Skeletal muscle tissue (tissue), 4 donors: ENCODE results near the gene PDGFD. TPM values are rescaled to one million over a fixed set of nuclear protein-coding genes. Genes with fewer than 3 reads are reported as not detected.

ENCODE experiments used
- H3K27ac ChIP-seq: one replicate; pipeline ENCODE4 v1.7.0; 2013; ENCODE audit warnings: mild to moderate bottlenecking, low read depth, low read length, inconsistent platforms
- H3K27me3 ChIP-seq, 3 donors: one replicate each; pipeline ENCODE4 v1.7.0; 2013; ENCODE audit warnings: low read length in 3 of 3; ENCODE audit not compliant: control insufficient read depth in 3 of 3, insufficient read depth in 3 of 3
- H3K36me3 ChIP-seq, 3 donors: one replicate each; pipeline ENCODE4 v1.7.0; 2013; ENCODE audit warnings: low read length in 3 of 3; ENCODE audit not compliant: control insufficient read depth in 3 of 3, insufficient read depth in 3 of 3
- H3K4me1 ChIP-seq, 3 donors: one replicate each; pipeline ENCODE4 v1.7.0; 2013; ENCODE audit warnings: low read length in 3 of 3, mild to moderate bottlenecking in 3 of 3; ENCODE audit not compliant: control insufficient read depth in 3 of 3, insufficient read depth in 3 of 3
- H3K4me3 ChIP-seq, 3 donors: one replicate each; pipeline ENCODE4 v1.7.0; 2013; ENCODE audit warnings: low read length in 3 of 3
- H3K9ac ChIP-seq, 3 donors: one replicate each; pipeline ENCODE4 v1.7.0; 2013; ENCODE audit warnings: low read length in 3 of 3, mild to moderate bottlenecking in 3 of 3, moderate library complexity in 2 of 3, low read depth in 1 of 3
- H3K9me3 ChIP-seq, 3 donors: one replicate each; pipeline ENCODE4 v1.7.0; 2013; ENCODE audit warnings: low read length in 3 of 3; ENCODE audit not compliant: control insufficient read depth in 3 of 3
- total RNA-seq: library from RNA; depleted of rRNA; stranded (reverse); fragments of >200 nt; gene quantifications from one replicate; pipeline ENCODE4 v1.2.3, GENCODE V29; 2014
- donor health status: Osteomylitis.

Gene PDGFD
- total RNA-seq, 1 donor from 2014 or later, result 24.0 TPM

DNA sequence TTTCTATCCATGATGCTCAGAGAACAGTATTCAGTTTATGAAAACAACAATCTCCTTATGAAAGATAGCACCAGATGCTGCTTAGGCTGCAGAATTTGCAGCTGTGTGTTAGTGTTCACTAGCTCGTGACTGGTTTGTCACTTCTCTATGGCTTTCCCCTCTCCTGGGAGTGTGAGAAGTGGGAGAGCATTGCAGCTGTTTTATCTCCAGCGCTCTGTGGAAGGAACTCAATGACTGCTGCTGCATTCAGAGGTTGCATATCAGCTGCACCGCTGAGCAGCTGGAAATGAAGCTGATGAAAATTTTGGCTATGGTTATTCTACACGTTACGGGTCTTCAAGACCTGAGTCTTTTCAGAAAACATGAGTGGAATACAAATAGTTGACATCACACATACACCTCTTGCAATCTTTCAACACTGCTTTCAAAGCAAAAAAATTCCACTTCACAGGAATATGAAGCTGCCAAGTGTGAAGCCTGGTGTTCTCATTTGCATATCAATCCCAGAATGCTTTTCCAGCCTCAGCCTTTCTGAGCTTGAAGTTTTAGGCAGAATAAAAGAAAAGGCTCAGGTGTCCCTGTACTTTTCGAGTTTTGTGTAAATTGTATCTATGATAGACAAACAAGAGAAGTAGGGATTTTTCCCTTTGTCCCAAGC lies 276.8 kb downstream of the PDGFD start:
- no peaks in the 10 kb centered on the region for H3K36me3 ChIP-seq
- H3K27me3 ChIP-seq, result no peaks in the 10 kb centered on the region
- H3K9ac ChIP-seq, result no peak overlapping the region
- H3K4me1 ChIP-seq, result no peaks in the 10 kb centered on the region
- no peak overlapping the region for H3K4me3 ChIP-seq
- H3K27ac ChIP-seq, result no peak overlapping the region
- H3K9me3 ChIP-seq, result peaks cover 0 to 2% (median 0%) of the 10 kb centered on the region in 3 donors

DNA sequence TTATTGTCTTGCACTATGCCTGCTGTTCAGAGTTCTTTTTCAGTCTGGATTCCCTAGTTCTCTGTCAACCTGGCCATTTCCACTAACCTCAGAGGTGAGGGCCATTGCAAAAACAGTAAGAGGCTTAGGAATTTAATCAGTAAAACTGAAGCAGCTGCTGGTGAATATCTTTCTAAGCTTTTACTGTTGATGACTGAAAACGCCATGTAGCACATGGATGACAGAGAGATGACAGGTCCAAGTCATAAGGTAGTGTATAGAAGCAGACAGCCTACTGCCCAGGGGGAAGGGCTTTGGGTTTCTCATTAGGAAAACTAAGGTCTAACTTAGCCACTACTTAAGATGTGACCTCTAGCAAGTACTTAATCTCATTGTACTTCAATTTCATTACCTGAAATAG lies 280.1 kb downstream of the PDGFD start:
- no peaks in the 10 kb centered on the region for H3K36me3 ChIP-seq
- no peak overlapping the region for H3K9ac ChIP-seq
- no peak overlapping the region for H3K27ac ChIP-seq
- H3K9me3 ChIP-seq, result no peaks in the 10 kb centered on the region
- H3K4me3 ChIP-seq, result no peak overlapping the region
- no peaks in the 10 kb centered on the region for H3K27me3 ChIP-seq
- H3K4me1 ChIP-seq, result peaks cover 0 to 3% (median 0%) of the 10 kb centered on the region in 3 donors

DNA sequence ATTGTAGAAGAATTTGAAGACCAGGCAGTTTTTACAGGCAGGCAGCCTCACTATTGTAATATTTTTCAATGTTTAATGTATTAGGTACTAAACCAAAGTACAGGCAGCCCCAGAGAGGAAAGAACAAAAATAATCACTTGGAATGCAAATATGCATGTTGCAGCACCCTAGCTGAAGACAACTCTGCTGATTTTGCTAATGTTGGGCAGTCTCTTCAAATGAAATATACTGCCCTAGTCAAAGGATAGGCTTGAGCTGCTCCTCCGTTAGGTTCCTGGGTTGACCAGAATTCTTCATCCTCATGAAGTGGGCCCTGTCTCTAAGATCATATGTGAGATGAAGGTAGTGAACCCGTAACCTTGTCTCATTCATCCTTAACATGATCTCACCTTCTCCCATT lies 280.7 kb downstream of the PDGFD start:
- no peaks in the 10 kb centered on the region for H3K36me3 ChIP-seq
- no peaks in the 10 kb centered on the region for H3K27me3 ChIP-seq
- no peaks in the 10 kb centered on the region for H3K9me3 ChIP-seq
- no peak overlapping the region for H3K27ac ChIP-seq
- peaks cover 0 to 3% (median 0%) of the 10 kb centered on the region in 3 donors for H3K4me1 ChIP-seq
- H3K9ac ChIP-seq, result no peak overlapping the region
- no peak overlapping the region for H3K4me3 ChIP-seq

DNA sequence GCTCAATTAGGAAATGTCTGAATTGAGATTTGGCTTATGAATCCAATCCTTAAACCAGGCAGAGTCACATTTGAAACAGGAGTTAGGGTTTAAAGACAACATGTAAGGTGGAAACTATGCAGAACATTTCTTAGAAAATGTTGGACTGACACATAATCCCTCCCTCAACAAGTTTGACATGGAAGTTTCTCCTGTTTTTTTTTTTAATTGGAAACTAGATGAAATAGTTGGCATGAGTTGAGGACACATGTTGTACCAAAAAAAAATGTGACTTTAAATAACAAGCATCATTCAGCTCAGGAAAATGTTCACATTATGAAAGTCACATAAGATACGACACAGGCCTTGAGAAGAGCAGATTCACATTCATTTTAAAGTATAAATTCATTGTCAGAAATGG lies 282.4 kb downstream of the PDGFD start:
- Histone ChIP-seq H3K4me3 (no peak overlapping the region), H3K4me1 (peaks cover 0 to 3% (median 0%) of the 10 kb centered on the region in 3 donors), H3K36me3 (no peaks in the 10 kb centered on the region), H3K27ac (no peak overlapping the region), H3K9me3 (no peaks in the 10 kb centered on the region), H3K9ac (no peak overlapping the region), H3K27me3 (no peaks in the 10 kb centered on the region)

DNA sequence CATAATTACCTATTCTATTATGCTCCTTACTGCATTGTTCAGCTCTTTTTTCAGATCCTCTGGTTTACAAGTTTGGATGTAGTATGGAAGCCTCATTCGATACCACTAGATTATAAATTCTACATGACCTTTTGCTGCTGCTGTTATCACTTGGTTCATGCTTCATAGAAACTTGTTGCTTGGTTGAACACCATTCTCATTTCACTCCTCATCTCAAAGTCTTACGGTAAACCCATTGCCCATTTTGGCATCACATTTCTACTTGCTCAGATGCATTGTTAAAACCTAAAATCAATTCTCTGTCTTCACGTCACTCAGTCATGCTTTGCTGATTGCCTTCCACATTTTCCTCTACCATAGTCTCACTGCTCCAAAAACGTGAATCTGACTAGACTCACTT lies 283.0 kb downstream of the PDGFD start:
- no peaks in the 10 kb centered on the region for H3K36me3 ChIP-seq
- no peaks in the 10 kb centered on the region for H3K9me3 ChIP-seq
- no peak overlapping the region for H3K9ac ChIP-seq
- H3K4me3 ChIP-seq, result no peak overlapping the region
- no peak overlapping the region for H3K27ac ChIP-seq
- peaks cover 0 to 3% (median 0%) of the 10 kb centered on the region in 3 donors for H3K4me1 ChIP-seq
- no peaks in the 10 kb centered on the region for H3K27me3 ChIP-seq

DNA sequence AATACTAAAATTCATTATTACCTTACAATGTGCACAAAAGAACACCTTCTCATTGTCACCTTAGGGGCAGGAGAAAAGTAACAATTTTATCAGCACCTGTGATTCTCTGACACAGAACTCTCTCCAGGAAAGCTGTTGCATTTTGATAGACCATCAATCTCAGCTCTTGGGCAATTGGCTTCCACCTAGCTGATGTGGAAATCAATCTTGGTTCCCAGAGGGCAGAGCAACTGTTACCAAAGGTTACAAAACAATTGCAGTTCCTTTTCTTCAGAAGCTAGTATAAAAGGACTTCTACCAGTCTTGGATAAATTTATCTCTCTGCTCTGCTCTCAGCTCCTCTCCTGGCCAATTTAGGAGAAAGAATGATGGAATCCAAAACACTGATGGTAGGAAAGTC lies 285.3 kb downstream of the PDGFD start:
- Histone ChIP-seq H3K4me1 (peaks cover 0 to 3% (median 0%) of the 10 kb centered on the region in 3 donors), H3K4me3 (no peak overlapping the region), H3K36me3 (no peaks in the 10 kb centered on the region), H3K9me3 (no peaks in the 10 kb centered on the region), H3K9ac (no peak overlapping the region), H3K27me3 (no peaks in the 10 kb centered on the region), H3K27ac (no peak overlapping the region)

DNA sequence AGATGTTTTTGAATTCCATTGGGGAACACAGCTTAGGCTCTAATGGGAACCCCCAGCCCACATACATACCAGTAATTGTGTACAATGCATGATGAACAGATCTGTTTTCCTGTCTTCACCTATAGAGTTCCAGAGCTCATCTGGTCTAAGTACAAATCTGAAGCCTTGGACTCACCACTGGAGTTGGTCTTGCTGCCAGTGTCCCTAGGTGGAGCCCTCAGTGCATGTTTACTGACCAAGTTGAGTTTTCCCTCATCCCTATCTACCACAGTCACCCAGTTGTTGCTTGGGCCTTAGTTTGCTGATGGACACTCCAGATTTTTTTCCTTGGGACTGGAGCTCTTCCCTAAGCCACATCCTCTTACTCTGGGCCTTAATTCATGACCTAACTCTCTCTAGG lies 286.7 kb downstream of the PDGFD start:
- Histone ChIP-seq H3K4me3 (no peak overlapping the region), H3K4me1 (peaks cover 0 to 3% (median 0%) of the 10 kb centered on the region in 3 donors), H3K9me3 (no peaks in the 10 kb centered on the region), H3K27ac (no peak overlapping the region), H3K27me3 (no peaks in the 10 kb centered on the region), H3K36me3 (no peaks in the 10 kb centered on the region), H3K9ac (no peak overlapping the region)

DNA sequence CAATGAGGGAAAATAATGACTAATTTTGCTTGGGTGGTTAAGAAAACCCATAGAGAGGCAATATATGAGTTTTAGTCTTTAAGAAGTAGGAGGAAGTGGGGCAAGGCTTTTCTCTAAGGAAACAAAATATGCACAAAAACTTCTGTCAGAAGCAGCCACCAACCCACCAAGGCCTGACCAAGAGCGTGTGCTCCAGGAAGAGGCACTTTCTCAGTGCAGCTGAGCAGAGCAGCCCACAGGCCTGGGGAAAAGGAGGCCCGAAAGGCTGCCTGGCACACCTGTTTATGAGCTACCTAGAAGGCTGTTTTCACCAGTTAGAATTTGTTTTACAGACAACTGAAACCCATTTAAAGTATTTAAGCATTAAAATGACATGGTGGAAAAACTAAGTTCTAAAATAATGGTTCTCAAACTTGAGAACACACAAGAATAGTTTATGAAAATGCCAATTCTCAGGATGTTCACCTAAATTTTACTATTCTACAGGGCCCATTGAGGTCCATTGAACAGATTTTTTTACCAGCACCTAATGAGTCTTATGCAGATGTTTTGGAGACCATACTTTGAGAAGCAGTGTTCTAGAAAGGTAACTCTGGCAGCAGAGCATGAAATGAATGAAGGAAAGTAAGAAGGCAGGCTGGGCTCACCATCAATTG lies 288.0 kb downstream of the PDGFD start:
- H3K4me3 ChIP-seq, result no peak overlapping the region
- H3K27ac ChIP-seq, result no peak overlapping the region
- no peak overlapping the region for H3K9ac ChIP-seq
- no peaks in the 10 kb centered on the region for H3K27me3 ChIP-seq
- H3K4me1 ChIP-seq, result peaks cover 0 to 2% (median under 1%) of the 10 kb centered on the region in 3 donors
- H3K9me3 ChIP-seq, result no peaks in the 10 kb centered on the region
- no peaks in the 10 kb centered on the region for H3K36me3 ChIP-seq

DNA sequence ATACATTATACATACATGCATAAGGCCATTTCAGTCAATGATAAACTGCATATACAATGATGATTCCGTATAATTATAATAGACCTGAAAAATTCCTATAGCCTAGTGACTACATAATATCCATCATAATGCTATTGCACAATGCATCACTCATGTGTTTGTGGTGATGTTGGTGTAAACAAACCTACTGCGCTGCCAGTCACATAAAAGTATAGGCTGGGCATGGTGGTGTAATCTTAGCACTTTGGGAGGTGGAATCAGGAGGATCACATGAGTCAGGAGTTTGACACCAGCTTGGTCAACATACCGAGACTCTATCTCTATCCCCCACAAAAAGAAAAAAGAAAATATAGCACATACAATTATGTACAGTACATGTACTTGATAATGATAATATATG lies 291.2 kb downstream of the PDGFD start:
- H3K27ac ChIP-seq, result no peak overlapping the region
- no peak overlapping the region for H3K4me3 ChIP-seq
- no peaks in the 10 kb centered on the region for H3K27me3 ChIP-seq
- H3K9ac ChIP-seq, result no peak overlapping the region
- no peaks in the 10 kb centered on the region for H3K9me3 ChIP-seq
- no peaks in the 10 kb centered on the region for H3K36me3 ChIP-seq
- H3K4me1 ChIP-seq, result peaks cover 0 to 2% (median 0%) of the 10 kb centered on the region in 3 donors

DNA sequence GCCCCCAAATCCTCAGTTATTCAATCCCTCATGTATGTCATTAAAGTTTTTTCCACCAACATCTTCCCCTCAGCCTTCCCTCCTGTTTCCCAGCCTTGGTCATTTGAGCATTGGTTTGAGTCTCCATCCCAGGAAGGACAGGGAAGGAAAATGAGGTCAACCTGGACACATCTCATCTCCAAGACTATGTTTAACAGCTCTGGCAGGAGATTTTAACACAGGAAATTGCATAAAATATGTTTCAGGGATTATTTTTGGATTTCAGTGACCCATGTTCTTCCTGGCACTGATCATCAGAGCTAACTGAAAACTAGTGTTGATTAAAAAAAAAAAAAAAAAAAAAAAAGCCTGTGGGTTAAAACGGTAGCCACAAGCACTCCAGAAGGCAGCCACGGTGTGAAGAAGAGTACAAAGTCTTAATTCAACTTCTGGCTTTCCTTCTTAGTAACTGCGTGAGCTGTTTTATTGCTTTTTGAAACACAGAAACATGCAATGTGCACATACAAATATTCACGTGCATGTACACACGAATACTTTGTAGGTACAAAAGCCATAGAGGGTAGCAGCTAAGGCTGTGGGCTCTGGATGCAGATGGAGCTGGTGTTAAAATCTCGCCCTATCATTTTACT lies 291.9 kb downstream of the PDGFD start:
- Histone ChIP-seq H3K27me3 (no peaks in the 10 kb centered on the region), H3K4me1 (peaks cover 0 to 2% (median 0%) of the 10 kb centered on the region in 3 donors), H3K36me3 (no peaks in the 10 kb centered on the region), H3K4me3 (no peak overlapping the region), H3K9me3 (no peaks in the 10 kb centered on the region), H3K27ac (no peak overlapping the region), H3K9ac (no peak overlapping the region)
